Cardiac fibroblast (primary cell): ENCODE data around the gene TASOR2.

Source experiments
- DNase-seq, 2 donors: peaks; one replicate each; pipeline versions ENCODE4 v3.0.0 to v3.0.0-alpha.2; 2010; ENCODE audit warnings: low read depth in 2 of 2
- H3K4me3 ChIP-seq, 2 donors: replicated peaks in 1 of 2; 1 replicate in 1 of 2; 2 replicates in 1 of 2; pipeline ENCODE4 v1.5.1; 2011; ENCODE audit warnings: low read depth in 2 of 2, low read length in 2 of 2, mild to moderate bottlenecking in 2 of 2, moderate library complexity in 1 of 2
- CTCF ChIP-seq: IDR thresholded peaks from one replicate; pipeline ENCODE4 v1.5.1; 2011; ENCODE audit warnings: low read depth, mild to moderate bottlenecking, low read length, inconsistent platforms

Gene TASOR2

GRCh38 chr10:5663692-5664427 lies 20.8 kb upstream of the TASOR2 start:
- DNase-seq, result no peak
- no peak for TF ChIP-seq CTCF
- H3K4me3 ChIP-seq, result no peak overlapping the region

GRCh38 chr10:5665373-5666007 lies 19.1 kb upstream of the TASOR2 start:
- peak overlapping the region; percentile 75 to 86 for H3K4me3 ChIP-seq
- DNase-seq, result peak in 1 of 2 donors; percentile 18
- TF ChIP-seq CTCF, result no peak

GRCh38 chr10:5666008-5666840 lies 18.4 kb upstream of the TASOR2 start, which contains the start of gene ASB13:
Gene ASB13 (minus strand): TSS chr10:5666595. CDS start chr10:5666551, 44 bp downstream.
- DNase-seq, result peak; percentile 37 to 54

GRCh38 chr10:5666841-5667630 lies 17.6 kb upstream of the TASOR2 start:
- no peak for TF ChIP-seq CTCF
- H3K4me3 ChIP-seq, result peak overlapping the region; percentile 75 to 86
- DNase-seq, result no peak

More at GRCh38 chr10:5666008-5666840, 18.4 kb upstream of the TASOR2 start, which contains the start of gene ASB13:
- peak within 1 kb of the TSS; percentile 75 to 86 for H3K4me3 ChIP-seq
- TF ChIP-seq CTCF, result peak; percentile 2

- no peak for TF ChIP-seq CTCF
- no peak for DNase-seq
- H3K4me3 ChIP-seq, result no peak overlapping the region
Observed at GRCh38 chr10:5668429-5668828, 16.2 kb upstream of the TASOR2 start.

- TF ChIP-seq CTCF, result no peak
- no peak for DNase-seq
- H3K4me3 ChIP-seq, result no peak overlapping the region
Observed at GRCh38 chr10:5669604-5670003, 15.0 kb upstream of the TASOR2 start.
